ENCODE results near the gene KIAA0232.

DNA sequence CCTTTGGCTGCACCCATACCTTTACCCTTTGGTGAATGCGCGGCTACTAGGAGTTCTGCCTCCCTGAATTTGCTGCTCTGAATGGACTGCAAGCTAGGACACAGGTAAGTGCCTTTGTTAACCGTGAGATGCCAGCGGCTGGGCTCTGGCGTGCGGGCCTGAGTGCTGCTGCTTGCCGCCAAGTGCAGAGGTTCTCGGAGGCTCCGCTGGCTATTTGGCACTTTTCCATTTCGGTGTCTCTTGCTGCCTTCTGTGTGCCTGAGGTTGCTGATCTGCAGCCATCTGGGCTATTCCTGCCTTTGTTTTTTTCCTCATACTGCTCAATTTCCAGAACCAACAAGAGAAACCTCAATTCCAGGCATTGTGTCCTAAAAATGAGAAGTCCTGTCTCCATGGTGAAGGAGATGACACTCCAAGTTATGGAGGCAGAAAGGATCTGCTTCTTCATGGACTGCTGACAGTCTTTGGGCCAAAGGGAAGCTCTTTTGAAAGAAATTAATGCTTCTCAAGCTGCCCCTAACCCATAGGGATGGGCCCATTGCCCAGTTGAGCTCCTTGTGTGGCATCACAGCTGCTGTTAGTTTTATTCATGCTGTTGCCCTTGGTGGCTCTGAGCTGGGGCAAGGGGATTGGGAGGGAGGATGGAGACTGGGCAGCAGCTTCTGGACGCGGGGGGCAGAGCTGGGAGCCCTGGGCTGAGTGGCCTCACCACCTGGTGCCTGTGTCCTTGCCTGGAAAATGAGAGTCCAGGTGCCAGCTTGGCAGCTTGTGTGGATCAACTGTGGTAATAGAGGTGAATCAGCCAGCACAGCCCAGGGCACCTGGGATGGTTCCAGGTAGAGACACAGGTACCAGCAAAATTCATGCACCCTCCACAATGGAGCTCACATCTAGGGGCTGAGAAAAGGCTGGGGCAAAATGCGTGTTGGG is 123.3 kb downstream of the KIAA0232 start:
- TF ChIP-seq, protein P1, sequence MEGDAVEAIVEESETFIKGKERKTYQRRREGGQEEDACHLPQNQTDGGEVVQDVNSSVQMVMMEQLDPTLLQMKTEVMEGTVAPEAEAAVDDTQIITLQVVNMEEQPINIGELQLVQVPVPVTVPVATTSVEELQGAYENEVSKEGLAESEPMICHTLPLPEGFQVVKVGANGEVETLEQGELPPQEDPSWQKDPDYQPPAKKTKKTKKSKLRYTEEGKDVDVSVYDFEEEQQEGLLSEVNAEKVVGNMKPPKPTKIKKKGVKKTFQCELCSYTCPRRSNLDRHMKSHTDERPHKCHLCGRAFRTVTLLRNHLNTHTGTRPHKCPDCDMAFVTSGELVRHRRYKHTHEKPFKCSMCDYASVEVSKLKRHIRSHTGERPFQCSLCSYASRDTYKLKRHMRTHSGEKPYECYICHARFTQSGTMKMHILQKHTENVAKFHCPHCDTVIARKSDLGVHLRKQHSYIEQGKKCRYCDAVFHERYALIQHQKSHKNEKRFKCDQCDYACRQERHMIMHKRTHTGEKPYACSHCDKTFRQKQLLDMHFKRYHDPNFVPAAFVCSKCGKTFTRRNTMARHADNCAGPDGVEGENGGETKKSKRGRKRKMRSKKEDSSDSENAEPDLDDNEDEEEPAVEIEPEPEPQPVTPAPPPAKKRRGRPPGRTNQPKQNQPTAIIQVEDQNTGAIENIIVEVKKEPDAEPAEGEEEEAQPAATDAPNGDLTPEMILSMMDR (IDR thresholded peaks at IDR 0.05; ENCODE audit: control extremely low read depth in 1 of 3, insufficient read depth in 1 of 3, low read depth in 1 of 3, low read length in 3 of 3), result no peak
- TF ChIP-seq SIX5 (IDR thresholded peaks at IDR 0.05; ENCODE audit: low read depth, low read length), result no peak
- TF ChIP-seq CHD1 (IDR thresholded peaks at IDR 0.05; ENCODE audit: low read depth, low read length), result no peak
- TF ChIP-seq MAFK (IDR thresholded peaks at IDR 0.05; ENCODE audit: low read depth, low read length), result no peak
- TF ChIP-seq ZNF274 (IDR thresholded peaks at IDR 0.05; ENCODE audit: borderline replicate concordance, extremely low read depth, low read length), result no peak
- TF ChIP-seq HDAC6 (IDR thresholded peaks at IDR 0.05; ENCODE audit: low read depth, low read length), result no peak
- TF ChIP-seq RFX5 (IDR thresholded peaks at IDR 0.05; ENCODE audit: borderline replicate concordance, low read depth, low read length), result no peak
- no peak for TF ChIP-seq YY1 (IDR thresholded peaks at IDR 0.05; ENCODE audit: low read depth, low read length)

Measured in H1 (cell line).